GM23338 (cell line): ENCODE data around the gene LPP.

Experiments
- CREB1 ChIP-seq: fragments of 250-450 bp; sonication (Bioruptor Pico); IDR thresholded peaks from 2 replicates; pipeline ENCODE4 v1.5.0; 2020; ENCODE audit warnings: low read depth, mild to moderate bottlenecking, moderate library complexity
- EZH2 ChIP-seq: fragments of 200-600 bp; sonication (generic); IDR thresholded peaks from one replicate; pipeline ENCODE4 v1.8.0; 2017; ENCODE audit warnings: antibody characterized with exemption, mild to moderate bottlenecking, low read depth; ENCODE audit not compliant: unreplicated experiment
- EZH2phosphoT487 ChIP-seq: fragments of 200-600 bp; sonication (generic); IDR thresholded peaks from one replicate; pipeline ENCODE4 v1.8.1; 2018; ENCODE audit warnings: antibody characterized with exemption; ENCODE audit not compliant: unreplicated experiment
- REST ChIP-seq: IDR thresholded peaks from one replicate; pipeline ENCODE4 v1.6.1; 2018; ENCODE audit warnings: antibody characterized with exemption; ENCODE audit not compliant: unreplicated experiment
- ZNF114 ChIP-seq: fragments of 250-450 bp; sonication (Bioruptor Pico); IDR thresholded peaks from 2 replicates; pipeline ENCODE4 v1.5.0; 2020; ENCODE audit warnings: mild to moderate bottlenecking, moderate library complexity
- TF ChIP-seq, protein P1 (sequence below), 2 experiments: fragments of 200-600 bp in 1 of 2; sonication (generic) in 1 of 2; conservative IDR thresholded peaks; 2 replicates each; pipeline versions ENCODE4 v1.5.1 to v1.6.1; 2016 to 2017; ENCODE audit warnings: antibody characterized with exemption in 2 of 2, low read depth in 2 of 2, mild to moderate bottlenecking in 2 of 2, moderate library complexity in 1 of 2

DNA sequence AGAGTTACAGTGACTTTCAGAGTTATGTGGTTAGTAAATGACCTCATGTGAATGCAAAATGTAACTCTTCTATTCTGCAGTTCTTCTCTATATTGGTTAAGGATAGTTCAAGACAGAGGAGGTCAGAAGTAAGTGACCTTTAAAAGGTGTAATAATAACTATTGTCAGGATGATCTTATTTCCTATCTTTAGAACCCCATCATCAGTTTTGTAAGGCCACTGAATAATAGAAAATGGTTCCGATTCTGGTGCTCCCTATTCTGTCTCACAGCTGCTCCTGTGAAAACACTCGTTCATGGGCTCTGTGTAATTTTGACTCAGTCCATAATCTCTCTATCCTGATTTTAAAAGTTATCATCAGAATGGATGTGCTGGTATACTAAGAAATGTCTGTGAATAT is 463.3 kb downstream of the LPP start:
- no peak for TF ChIP-seq EZH2phosphoT487
- TF ChIP-seq, protein P1, sequence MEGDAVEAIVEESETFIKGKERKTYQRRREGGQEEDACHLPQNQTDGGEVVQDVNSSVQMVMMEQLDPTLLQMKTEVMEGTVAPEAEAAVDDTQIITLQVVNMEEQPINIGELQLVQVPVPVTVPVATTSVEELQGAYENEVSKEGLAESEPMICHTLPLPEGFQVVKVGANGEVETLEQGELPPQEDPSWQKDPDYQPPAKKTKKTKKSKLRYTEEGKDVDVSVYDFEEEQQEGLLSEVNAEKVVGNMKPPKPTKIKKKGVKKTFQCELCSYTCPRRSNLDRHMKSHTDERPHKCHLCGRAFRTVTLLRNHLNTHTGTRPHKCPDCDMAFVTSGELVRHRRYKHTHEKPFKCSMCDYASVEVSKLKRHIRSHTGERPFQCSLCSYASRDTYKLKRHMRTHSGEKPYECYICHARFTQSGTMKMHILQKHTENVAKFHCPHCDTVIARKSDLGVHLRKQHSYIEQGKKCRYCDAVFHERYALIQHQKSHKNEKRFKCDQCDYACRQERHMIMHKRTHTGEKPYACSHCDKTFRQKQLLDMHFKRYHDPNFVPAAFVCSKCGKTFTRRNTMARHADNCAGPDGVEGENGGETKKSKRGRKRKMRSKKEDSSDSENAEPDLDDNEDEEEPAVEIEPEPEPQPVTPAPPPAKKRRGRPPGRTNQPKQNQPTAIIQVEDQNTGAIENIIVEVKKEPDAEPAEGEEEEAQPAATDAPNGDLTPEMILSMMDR (conservative IDR thresholded peaks at IDR 0.05; ENCODE audit: low read depth in 2 of 2), result no peak
- TF ChIP-seq EZH2, result no peak
- TF ChIP-seq REST, result no peak
- no peak for TF ChIP-seq ZNF114 (CRISPR knock-in tag)
- TF ChIP-seq CREB1 (CRISPR knock-in tag), result no peak
